Stimulated activated CD8-positive, alpha-beta memory T cell treated with anti-CD3 and anti-CD28 coated beads, Interleukin-12 subunit alpha, Interleukin-12 subunit beta, amount 100 ng/mL, for 24 hours (primary cell): ENCODE results near the gene JPH2.
A peak's percentile ranks its signal among the peaks of the same experiment; 100 is the strongest.

Experiments used
- DNase-seq: peaks from one replicate; pipeline ENCODE4 v3.0.0-alpha.2; 2020; ENCODE audit errors: extremely low read depth

The JPH2 gene

DNA sequence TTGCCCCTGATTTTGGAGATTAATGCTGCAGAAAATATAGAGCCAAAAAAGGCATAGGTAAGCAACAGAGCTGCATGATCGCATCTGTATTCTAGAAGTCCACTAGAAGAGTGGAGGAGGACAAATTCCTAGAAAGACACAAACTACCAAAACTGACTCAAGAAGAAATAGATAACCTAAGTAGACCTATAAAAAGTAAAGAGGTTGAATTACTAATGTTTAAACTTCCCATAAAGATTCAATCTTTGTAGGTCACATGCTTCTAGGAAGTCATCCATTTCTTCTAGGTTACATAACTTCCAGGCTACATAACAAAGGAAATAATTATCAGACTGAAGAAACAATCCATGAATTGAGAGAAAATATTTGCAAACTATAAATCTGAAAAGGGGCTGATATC is 84.4 kb downstream of the JPH2 start:
- DNase-seq: no peak

DNA sequence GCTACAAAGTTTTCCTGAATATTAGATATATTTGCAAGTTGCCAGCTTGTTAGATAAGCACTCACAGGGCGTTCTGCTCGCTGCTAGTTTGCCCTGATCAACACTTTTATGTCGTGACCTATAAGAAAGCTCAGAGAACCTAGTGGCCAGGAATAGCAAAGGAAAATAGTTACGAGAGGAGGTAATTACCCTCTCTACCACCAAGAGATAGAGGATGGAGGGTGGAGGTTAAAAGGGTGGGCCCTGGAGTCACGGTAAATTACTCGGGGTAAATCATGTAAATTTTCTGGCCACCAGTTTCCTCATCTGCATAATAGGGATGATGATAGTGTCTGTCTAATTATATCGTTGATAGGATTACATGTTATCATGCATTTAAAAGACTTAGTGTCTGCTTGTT is 87.2 kb downstream of the JPH2 start:
- DNase-seq: no peak

- no peak for DNase-seq
Observed at GRCh38 chr20:44098657-44099056, 88.3 kb downstream of the JPH2 start.

- DNase-seq: no peak
Observed at GRCh38 chr20:44098256-44098630, 88.7 kb downstream of the JPH2 start.

DNA sequence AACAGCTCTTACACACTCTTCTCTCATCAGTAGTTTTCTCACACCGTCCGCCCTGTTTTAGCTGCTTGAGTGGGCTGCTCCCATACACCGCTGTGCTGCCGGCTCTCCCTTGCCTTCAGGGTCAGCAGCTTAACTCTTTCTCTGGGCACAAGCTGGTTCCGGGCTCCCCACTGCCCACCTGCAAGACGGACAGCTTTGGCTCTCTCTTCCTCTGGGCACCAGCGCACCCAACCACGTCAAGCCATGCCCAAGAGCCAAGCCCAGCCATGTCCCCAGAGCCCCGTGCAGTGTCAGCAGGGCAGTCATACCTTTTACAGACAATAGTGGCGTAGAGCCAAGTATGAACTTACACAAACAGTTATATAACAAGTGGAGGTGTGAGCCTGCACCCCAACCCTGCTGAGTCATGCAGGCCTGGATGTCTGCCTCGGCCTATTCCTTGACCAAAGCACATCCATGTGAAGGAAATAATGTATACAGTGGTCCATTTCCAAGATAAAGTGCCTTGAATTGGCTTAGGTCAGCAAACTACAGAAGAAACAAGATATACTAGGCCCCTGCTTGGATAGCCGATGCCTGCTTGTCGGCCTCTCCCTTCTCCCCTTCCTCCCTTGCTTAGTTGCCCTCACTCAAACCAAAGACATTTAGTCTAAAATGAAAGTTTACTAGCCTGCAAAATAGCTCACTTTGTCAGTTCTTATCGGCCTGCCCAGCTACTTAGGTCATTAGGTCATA is 89.3 kb downstream of the JPH2 start:
- no peak for DNase-seq

GRCh38 chr20:44095831-44096230 is 91.2 kb downstream of the JPH2 start:
- no peak for DNase-seq

GRCh38 chr20:44093249-44093582 is 93.8 kb downstream of the JPH2 start:
- DNase-seq: no peak

- no peak for DNase-seq
Observed at GRCh38 chr20:44092551-44093248, 94.3 kb downstream of the JPH2 start.

GRCh38 chr20:44091026-44091425 is 96.0 kb downstream of the JPH2 start:
- DNase-seq: no peak

DNA sequence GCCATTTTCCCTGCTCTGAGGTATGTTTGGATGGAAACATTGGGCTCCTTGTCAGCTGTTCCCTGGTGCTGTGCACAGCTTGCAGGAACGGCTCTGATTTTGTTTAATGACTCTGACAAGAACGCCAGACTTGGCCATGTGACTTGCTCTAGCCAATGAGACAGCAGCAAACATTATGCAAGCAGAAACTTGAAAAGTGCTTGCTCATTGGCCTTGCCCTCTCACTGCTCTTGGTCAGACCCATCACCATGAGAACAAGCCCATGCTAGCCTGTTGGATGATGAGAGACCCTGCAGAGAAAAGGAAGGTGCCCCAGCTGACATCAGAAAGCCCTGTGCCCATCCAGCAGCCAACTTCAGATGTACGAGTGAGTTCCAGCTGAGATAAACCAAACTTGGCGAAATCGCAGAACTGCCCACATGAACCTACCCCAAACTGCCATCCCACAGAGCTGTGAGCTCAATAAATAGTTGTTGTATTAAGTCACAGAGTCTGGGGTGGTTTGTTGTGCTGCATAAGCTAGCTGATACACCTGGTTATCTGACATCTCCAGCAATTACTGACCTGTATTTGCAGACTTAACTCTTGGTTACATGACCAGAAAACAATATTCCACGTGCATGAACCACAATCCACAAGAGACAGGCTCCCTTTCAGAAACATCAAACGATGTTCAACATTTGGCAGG is 96.9 kb downstream of the JPH2 start:
- DNase-seq: no peak

- no peak for DNase-seq
Observed at GRCh38 chr20:44087857-44088120, 99.2 kb downstream of the JPH2 start.

- DNase-seq: no peak
Observed at GRCh38 chr20:44087051-44087856, 99.7 kb downstream of the JPH2 start.

DNA sequence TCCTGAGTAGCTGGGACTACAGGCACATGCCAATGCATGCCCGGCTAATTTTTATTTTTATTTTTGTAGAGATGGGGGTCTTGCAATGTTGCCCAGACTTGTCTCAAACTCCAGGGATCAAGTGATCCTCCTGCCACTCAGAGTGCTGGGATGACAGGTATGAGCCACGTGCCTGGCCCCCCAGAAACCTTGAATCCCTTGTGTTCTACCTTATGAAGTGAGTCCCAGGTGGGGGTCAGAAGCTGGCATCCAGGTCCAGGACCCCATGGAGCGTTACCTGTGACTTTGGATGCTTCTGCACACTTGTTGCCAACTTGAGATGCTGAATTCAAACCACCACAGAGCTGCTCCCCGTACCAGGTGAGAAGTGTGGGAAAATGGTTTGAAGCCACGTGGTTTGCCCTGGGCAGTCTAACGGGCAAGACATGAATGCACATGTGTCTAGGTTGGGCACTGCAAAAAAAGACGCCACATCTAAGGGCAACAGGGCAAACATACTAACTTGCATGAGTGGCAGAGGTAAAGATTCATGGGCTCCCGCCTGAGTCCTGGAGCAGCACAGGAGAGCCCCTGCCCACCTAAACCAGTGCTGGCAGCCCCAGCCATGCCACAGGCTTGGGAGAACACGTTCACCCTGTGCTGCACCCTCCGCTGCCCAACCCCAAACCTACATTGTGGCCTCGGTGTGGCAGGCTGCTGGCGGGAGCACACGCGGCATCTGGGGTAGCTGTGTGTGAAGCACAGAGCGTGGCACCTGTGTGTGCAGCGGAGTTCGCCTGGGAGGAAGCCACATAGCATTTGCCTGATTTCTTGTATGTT is 101.2 kb downstream of the JPH2 start:
- no peak for DNase-seq

GRCh38 chr20:44084891-44085290 is 102.1 kb downstream of the JPH2 start:
- no peak for DNase-seq

GRCh38 chr20:44084439-44084838 is 102.5 kb downstream of the JPH2 start:
- DNase-seq: no peak

DNA sequence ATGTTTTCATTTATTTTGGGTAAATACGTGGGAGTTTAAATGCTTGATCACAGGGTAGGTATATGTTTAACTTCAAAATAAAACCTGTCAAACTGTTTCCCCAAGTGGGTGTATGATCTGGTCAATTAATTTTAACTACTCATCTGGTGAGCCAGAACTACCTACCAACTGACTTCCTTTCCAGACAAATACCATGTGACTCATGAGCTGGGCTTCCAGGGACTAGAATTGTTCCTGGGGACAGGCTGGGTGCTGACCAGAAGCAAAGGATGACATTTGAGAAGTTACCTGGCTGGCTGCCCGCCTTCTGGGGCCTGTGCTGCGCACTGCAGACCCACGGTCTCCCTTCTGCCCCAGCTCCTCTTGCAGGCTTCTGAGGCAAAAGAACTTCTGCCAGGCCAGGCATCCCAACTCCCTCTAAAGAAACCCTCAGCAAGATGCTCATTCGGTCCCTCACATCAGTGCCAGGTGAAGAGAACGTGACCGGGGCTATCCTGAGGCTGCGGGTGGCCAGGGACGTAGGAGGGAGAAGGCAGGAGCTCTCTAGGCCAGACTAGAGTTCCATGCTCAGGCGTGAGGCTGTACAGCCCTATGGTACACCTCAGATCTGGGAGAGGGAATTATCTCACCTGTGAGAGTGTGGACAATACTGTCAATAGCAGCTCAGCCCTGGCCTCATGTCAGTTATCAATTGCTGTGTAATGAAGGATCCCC is 103.6 kb downstream of the JPH2 start:
- DNase-seq: no peak

- DNase-seq: no peak
Observed at GRCh38 chr20:44081888-44082287, 105.1 kb downstream of the JPH2 start.

DNA sequence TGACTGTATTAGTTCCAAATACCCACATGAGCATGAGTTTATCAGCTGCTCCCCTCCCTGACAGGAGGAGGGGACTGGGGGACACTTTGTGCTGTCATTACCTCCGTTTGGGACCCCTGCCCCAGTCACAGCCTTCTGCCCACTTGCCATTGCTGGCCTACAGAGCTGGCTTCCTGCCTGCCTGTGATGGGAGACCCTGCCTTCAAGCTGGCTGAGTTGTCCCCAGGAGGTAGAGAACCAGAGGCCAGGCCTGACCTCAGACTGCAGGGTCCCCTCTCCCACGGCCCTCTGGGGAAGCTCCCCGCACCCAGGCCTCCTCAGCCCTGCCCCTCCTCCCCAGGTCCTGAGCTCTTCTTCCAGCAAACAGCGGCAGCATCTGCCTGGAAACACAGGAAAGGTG is 105.5 kb downstream of the JPH2 start:
- DNase-seq: no peak

DNA sequence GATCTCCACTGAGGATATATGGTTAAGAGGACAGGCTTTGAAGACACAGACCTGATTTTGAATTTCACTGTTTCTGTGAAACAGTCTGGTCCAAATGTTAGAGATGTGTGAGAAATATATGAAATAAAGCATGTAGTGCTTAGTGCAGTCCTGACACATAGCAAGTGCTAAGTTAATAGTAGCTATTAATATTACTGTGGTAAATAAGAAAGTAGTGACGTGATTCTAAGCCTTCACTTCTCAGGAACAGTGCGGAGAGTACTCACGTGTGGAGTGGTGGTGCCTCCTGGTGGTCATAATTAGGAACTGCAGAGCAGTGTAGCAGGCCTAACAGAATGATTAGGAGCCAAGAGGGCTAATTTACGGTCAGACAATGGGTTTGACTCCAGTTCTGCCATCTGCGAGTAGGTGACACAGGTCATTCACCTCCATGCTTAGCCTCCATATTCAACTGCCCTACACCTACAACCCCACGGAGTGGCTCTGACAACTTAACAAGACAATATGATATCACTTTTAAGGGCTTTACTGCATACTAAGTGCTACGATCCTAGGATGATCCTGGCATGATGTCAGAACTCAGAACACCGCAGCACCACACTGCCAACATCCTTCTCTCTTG is 106.2 kb downstream of the JPH2 start:
- peak; percentile 38 for DNase-seq

GRCh38 chr20:44080064-44080463 is 106.9 kb downstream of the JPH2 start:
- DNase-seq: no peak

DNA sequence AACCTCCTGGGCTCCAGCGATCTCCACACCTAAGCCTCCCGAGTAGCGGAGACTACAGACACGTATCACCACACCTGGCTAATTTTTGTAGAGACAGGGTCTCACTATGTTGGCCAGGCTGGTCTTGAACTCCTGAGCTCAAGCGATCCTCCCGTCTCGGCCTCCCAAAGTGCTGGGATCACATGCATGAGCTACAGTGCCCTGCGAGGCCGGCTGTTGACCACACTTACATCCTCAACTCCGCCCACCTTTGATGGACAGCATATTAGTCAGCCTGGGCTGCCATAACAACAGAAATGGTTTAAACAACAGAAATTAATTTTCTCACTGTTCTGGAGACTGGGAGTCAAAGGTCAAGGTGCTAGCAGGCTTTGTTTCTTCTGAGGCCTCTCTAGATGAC is 107.7 kb downstream of the JPH2 start:
- DNase-seq: no peak
